Kidney capillary endothelial cell (primary cell): ENCODE measurements around the gene PRMT7.

Experiments used
- DNase-seq: peaks from one replicate; pipeline ENCODE4 v3.0.0-alpha.2; 2018; ENCODE audit warnings: low spot score

The PRMT7 gene

DNA sequence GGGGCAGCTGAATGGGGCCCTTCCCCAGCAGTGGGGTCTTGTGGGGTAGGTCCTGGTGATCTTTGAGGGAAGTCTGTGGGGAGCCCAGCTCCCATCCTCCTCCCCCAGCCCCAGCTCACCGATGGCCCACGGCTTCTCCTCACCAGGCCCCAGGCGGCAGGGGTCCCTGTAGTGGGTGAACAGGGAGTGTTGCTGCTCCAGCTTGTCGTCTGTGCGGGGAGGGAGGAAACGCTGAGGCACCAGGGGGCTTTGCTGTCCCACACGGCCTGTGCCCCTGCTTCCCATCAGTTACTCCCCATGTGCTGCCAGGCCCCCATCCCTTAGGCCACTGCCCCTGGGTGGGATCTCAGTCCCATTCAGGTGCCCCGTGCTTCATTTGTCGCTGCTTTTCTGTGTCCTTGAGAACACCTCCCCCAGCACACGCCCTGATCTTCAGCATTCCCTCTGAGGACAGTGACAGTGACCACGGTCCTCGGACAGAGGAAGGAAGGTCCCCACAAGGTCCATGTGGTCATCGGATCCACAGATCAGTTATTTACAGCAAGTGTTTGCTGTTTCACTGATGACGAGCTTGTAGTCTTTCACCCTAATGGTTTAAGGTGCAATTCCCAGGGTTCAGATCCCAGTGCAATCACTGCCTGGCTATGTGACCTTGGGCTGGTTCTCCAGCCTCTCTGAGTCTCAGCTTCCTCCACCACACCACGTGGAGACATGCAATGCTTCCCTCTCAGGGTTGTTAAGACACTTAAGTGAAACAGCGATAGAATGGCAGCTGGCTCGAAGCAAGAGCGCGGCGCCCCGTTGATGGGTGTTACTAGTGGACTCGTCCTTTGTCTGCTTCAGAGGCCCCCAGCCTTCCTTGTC lies 53.1 kb downstream of the PRMT7 start:
- DNase-seq = no peak

DNA sequence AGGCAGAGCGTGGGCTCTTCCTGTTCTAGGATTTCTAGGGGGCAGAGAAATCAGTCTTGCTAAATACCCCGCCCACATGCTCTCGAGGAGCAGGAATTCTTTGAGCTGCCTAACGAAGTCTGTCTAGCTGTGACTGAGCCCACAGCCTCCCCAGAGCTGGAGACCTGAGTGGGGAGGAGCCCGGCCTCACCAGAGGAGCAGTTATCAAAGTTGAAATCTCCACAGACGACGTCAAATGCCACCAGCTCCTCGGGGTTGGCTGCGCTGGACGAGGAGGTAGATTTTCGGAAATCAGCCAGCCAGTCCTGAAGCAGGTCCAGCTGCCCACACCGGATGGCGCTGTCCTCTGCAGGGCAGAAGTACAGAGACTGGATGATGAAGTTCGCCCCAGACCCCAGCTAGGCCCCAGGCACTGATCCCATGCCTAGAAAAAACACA lies 53.8 kb downstream of the PRMT7 start:
- DNase-seq = no peak

DNA sequence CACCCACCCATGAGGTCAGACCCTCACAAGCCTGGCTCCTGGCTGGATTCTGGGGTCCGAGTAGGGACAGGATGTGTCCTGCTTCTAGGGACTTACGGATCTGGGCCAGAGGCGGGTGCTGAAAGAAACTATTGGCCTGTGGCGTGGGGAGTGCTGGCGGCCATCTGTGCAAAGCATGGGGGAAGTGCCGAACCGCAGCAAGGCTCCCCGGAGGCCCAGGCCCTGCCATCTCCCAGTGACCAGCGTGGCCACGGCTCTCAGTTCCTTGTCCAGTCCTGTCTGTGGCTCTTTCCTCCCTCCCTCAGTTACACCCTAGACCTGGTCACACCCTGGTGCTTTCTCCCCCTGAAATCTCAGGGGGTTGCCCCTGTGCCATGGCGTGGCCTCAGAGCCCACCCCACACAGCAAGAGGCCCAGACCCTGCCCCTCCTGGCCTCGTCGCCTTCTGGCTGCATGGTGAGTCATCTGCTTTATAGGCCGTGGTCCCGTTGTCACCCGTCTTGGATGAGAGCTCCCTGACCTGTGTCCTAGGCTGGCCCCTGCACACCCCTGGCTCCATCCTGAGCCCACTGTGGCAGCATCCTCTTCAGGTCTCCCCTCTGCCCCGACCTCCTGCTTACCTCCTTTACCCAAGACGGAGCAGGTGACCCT lies 54.5 kb downstream of the PRMT7 start:
- no peak for DNase-seq

DNA sequence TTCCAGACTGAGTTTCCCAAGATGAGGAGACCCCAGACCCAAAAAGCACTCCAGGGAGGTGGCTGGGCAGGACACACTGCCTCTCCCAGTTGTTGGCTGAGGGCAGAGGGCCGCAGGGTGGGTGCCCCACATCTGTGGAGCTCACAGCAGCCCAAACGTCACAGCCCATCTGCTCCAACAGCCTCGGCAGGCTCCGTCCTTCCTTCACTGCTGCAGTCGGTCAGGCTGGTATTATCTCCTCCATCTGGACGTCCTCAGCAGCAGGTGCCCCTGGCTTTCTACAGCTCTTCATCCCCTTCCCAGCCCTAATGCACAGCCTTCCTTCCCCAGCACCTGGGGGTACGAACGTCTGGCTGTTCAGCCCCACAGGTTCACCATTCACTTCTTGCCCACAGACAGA lies 55.2 kb downstream of the PRMT7 start:
- DNase-seq = no peak

DNA sequence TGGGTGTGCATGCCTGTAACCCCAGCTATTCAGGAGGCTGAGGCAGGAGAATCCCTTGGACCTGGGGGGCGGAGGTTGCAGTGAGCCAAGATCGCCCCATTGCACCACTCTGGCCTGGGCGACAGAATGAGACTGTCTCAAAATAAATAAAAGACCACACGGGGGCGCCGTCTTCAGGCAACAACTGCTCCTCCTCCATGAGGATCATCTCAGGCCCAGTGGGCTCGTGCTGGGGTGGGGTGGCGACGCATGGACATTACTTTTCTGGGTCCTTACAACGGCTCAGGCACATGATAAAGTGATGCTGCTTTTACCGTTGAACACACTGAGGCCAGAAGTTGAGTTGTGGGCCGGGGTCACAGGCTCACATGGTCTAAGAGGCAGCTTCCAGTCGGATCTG lies 56.2 kb downstream of the PRMT7 start:
- DNase-seq = peak; percentile 39

DNA sequence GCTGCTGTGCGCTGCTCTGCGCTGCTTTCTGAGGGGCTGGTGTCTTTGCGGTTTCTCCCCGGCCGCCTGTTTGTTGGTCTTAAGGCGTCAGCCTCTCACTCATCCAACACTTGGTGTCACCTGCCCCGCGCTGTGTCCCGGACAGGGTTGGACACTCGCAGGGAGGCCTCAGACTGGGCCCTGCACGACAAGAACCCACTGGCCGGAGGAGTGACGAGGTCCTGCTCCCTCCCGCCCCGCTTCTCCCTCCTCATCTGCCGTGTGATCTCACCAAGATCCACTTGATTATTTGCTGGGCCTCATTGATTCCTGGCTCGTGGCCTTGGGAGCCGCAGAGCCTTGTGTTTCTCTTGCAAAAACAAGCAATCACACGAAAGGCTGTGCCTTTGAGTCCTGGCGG lies 56.6 kb downstream of the PRMT7 start:
- DNase-seq = no peak

DNA sequence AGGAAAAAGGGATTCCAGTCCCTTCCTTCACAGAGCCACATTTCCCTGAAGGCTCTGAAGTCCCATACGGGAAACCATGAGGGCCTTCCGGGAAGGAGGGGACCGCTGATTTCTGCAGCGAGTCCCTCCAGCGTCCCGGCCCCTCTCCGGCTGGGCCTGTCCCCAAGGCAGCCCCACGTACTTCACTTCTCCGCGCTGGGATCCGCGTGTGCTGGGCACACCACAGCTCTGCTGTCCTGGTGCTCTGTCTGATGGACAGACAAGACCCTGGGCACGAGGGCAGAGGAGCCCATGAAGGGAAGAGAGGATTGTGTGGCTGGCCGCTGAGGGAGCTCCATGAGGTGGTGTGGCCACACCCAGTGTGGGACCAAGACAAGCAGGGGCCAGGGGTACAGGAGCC lies 57.1 kb downstream of the PRMT7 start:
- no peak for DNase-seq

DNA sequence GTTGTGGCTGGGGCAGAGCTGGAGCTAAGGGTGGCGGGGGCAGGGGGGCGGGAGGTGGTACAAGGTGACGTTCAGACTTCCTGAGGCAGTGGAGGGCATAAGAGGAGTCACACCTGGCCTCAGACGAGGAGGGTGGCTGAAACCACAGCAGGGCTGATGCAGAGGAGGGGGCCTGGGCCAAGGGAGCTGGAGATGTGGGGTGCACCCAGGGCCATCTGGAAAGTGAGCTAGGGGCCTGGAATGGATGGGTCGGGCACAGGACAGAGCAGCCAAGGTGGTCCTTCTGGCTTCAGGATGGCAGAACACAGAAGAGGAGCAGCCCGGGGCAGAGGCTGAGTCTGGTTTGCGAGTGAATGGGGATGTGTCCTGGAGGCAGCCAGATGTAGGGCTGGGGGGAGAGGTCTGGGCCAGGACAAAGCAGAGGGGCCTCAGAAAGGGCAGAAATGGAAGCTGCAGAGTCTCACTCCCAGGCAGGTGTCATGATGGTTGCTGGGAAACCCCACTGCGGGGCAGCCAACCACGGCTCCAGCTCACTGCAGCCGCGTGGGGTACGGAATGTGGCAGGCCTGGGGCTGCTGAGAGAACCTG lies 57.6 kb downstream of the PRMT7 start:
- DNase-seq = no peak

DNA sequence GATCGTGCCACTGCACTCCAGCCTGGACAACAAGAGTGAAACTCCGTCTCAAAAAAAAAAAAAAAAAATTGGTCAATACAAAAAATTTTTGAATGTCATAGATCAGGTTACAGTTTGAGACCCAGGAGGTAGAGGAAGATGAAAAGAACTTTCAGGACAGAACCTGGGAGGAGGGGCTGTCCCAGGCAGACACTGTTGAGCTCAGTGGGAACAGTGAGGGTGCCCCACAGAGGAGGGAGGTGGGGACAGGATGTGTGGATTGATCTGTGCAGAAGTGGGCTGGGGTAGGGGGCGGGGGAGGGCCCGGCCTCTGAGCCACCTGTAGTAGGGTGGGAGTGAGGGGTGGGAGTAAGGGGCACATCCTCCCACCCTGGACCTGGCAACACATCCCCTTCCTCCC lies 58.3 kb downstream of the PRMT7 start:
- no peak for DNase-seq

DNA sequence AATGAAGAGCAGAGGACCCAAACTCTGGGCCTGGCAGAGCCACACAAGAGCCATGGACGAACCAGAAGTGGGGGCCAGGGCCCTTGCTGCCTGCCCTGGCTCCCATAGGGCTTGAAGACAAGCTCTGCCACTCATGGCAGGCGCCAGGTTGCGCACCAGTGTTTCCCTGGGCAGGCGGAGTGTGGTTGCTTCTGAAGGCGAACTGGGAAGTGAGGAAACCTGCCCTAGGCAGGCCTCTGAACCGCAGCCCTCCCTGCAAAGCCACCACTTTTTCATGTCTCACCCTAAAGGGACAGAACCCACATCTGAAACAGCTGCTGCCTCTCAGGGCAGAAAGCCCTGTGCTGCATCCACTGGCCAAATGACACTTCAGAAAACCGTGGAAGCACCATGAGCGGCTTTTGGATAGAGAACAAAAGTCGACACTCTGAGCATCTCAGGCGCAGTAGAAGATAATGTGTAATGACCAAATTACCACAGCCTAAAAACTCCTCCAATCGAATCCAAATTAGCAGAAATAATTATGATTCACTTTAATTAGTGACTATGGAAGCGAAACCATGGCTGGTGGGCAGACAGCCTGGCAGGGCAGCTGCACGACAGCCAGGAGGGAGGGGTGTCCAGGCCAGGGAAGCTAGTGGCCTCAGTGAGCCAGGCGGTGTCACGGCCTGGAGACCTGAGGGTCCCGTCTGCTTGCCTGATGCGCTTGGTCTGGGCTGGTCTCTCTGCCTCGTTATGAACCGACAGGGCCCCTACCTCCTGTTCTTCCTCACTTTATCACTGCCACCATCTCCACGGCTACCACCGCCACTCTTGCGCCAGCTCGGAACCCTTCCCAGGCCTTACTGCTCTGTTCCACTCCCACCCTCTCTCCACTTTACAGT lies 59.1 kb downstream of the PRMT7 start:
- DNase-seq = no peak

DNA sequence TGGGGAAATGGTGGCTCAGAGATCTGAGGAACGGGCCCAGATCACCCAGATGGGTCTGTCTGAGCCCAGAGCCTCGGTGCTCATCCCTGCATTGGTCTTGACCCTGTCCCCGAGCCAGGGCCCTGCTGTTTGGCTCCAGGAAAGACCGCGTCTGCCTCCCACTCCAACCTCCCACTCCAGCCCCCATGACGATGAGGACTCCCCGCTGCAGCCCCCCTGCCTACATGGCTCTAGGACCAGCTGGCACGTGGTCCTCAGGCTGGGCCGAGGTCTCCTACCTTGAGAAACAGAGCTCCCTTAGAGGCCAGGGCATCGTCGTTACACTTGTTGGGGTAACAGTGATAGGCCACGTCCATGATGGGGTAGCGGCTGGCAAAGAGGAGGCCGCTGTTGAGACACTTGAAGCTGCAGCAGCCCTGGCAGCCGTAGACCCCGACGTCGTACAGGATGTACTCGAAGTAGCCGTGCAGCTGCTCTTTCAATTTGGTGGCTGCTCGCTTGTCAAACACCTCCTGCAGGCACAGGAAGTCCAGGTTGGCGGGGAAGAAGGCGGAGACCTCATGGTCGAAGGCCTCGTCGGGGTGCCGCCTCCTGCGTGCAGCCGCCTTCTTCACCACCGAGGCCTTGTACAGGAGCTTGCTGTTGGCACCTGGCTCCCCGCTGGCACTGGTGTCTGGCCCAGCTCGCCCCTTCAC lies 59.9 kb downstream of the PRMT7 start:
- DNase-seq = no peak

DNA sequence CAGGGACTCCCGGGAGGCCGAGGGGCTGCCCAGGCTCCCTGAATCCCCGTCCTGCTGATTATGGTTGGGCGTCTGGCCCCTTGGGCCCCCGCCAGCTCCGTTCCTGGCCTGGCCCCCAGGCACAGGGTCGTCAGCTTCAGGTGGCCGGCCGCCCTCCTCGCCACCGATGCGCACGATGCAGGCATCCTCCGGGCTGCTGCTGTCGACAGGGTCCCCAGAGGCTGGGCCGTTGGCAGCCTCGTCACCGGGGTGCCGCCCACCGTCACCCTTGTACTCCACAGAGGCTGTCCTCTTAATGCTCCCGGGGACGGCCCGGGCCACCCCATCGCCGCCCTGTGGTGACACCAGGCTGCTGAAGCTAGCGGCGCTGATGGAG lies 60.4 kb downstream of the PRMT7 start:
- no peak for DNase-seq

DNA sequence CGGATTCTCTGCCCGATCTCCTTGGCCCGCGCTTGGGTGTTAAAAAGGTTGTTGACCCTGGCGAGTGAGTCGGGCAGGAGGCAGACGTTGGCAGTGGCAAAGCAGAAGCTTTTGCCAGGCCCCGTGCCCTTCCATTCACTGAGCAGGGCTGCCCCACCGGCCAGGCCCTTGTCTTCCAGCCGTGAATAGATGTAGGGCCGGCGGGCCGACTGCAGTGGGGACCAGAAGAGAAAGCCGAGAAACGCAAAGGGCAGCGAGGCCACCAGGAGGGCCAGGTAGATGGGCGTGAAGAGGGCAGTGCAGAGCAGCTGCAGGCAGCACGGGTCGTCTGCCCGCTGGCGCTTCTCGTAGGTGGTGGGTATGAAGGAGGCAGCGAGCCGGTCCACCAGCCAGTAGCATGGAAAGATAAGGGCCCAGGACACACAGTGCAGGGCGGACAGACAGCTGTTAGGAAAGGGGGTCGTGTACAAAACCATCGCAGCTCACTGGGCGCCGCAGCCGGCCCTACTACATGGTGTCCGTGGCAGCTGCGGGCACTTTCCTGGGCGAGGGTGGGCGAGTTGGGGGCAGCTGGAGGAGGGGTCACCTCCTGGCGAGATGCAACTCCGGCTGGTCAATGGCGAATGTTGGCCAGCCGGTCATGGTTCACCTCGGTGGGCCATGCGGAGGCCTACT lies 61.0 kb downstream of the PRMT7 start:
- no peak for DNase-seq

DNA sequence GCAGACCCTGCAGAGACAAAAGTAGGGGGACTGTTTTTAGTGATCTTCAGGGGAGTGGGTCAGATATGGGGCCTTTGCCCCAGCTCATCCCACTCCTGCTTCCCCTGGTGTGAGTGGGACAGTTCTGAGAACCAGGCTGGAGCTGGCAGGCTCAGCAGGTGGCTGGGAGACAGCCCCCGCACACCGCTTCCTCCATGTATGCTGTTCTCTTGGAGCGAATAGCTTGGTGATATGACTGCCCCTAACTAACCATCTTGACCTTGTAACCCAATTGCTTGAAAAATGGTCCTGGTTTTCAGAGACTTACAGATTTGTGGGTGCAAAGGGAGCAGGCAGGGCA lies 61.5 kb downstream of the PRMT7 start:
- no peak for DNase-seq

DNA sequence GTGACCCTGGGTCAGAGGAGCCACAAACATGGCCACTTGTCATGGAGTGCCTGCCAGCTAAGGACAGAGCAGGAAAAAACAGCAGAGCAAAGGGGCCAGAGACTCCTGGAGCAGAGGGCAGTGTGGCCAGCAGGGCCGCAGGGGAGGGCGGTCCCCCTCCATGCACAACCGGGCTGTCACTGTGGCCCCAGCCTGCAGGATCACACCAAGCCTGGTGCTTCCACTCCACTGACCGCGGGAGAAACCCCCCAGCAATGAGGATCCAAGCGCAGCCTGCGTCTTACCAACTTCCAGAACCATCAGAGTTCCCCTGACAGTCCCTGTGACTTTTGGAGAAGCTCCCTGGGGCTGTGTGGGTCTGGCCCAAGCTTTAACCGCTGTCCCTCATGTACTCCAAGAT lies 62.0 kb downstream of the PRMT7 start:
- DNase-seq = no peak

DNA sequence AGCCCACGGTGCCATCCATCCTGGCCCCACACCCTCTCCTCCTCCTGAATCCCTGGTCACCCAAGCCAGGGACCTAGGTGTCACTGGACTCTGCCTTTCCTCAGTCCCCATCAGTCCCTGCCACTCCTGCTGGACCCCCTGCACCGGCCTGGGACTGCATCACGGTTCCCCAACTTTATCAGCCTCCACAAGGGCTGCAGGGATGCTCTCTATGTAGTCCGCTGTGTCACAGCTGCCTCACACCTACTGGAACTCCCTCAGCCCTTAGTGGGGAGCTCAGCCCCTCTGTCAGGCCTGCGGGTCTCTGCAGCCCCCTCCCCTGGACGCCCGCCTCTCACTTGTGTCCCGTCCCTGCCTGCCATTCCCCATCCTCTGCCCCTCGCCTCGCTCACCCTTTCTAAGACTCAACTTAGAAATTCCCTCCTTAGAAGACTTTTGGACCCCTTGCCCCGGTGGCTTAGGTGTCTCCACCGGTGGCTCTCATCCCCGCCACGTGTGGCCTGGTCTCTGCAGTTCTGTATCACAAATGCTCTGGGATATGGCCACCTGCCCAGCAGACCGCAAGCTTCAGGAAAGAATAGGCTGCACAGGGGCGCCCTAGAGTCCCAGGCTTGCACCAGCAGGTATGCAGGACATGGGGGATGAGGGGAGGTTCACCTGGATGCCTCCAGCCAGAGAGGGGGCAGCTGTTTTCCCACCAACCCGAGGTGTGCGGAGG lies 62.9 kb downstream of the PRMT7 start:
- DNase-seq = no peak

DNA sequence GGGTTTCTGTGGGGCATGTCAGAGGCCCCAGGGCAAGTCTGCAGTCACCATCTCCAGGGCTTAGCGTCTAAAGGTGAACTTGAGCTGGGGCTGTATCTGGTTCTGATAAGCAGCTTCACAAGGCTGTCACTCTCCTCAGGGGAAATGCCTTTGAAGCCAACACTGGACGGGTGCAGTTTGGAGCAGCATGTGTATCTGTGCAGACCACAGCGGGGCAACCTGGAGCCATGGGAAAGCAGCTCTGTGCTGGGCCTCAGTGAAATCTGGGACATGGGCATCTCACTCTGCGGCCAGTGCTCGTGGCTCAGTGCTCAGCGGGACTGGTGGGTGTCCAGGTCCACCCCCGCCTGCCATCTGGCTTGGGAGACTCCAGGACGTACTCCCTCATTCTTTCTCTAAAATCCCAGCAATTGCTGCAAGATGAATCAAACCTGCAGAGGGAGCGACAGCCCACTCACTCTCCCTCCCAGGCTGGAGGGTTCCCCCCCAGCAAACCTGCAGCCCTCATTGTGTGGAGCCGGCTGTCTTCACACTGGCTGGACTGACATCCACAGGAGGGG lies 63.5 kb downstream of the PRMT7 start:
- no peak for DNase-seq

DNA sequence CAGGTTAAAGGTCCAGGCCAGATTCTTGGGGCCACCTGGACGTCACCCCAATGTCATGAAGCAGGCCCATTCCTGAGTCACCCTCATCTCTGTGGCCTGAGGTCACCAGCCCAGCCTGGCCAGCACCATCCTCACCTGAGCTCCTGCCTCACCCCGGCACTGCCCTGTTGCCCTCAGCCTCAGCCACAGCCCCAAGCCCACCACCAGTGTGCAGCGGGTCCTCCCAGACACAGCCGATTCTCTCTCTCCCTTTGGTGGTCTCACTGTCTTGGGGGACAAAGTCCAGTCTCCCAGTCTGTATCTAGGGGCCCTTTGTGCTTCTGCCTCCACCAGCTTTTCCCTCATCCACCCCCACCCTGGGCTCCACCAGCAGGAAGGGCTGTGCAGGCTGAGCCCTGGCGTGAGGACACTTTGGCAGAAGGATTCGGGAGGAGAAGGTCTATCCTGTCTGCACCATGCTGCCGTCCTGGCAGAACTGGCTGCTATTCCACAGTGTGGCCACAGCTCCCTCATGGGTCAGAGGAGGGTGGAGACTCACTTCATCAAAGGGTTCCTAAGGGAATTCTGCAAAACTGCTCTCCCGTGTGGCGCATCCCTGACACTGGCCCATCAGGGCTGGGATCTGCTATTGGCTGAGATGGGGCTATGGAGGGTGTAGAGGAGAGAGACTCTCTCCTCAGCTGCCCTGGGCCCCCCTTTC lies 64.3 kb downstream of the PRMT7 start:
- DNase-seq = no peak

DNA sequence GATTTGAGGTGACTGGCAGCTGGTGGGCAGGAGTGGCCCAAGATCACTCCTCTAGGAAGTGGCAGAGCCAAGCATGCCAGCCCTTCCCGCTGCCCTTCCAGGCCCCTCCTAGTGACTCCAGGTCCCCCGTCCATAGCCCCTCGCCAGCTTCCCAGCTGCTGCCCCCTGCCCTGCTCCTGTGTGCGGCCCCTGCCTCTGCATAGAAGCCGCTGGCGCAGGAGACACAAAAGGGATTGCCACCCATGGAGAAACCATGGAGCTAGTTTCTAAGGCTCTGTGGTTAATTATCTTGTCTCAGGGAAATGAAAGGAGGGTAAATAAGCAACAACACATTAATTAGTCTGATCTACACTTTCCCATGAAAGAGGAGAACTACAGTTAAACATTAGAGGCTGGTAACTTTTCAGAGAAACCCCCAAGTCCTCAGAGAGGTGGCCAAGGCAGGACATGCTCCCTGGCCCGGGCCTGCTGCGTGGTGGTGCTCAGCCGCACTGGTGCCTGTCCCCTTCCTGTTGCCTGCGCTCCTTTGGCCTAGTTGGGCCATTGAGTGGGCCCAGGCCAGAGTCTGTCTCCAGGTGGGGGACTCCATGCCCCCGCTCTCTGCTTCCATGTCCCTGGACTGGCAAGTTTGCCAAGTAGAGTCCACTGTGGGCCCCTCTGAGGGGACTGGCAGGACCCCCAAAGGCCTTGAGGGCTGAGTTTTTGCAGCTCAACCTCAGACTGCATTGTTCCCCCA lies 65.2 kb downstream of the PRMT7 start:
- no peak for DNase-seq
